ENCODE results near the gene FAR1.

The FAR1 gene

DNA sequence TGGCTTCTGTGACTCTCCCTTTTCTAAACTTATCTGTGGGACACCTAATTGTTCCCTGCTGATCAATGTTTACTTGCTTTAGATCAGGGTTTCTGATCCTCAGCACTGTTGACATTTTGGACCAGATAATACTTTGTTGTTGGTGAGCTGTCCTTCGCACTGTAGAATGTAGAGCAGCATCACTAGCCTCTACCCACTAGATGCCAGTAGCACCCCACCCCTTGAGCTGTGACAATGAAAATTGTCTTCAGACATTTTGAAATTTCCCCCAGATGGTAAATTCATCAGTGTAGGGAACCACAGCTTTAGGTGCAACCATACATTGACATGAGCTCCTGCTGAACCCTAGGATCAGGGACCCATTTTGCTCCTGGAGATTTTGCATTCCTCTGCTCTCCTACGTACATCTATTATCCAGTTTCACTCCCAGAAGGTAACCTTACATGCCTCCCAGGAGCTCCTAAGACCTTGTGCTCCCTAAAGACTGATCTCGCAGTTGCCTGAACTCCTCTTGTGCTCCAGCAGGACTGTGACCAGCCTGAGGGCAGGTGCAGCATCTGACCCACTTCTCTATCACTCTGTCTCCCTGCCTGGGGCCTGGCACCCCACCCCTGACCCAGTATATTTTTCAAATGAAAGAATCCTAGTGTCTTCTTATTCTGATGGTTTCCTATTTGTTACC, 107.8 kb downstream of the FAR1 start:
- DNase-seq (ENCODE audit: low read depth in 2 of 2) = peak in 1 of 2 donors; percentile 1

DNA sequence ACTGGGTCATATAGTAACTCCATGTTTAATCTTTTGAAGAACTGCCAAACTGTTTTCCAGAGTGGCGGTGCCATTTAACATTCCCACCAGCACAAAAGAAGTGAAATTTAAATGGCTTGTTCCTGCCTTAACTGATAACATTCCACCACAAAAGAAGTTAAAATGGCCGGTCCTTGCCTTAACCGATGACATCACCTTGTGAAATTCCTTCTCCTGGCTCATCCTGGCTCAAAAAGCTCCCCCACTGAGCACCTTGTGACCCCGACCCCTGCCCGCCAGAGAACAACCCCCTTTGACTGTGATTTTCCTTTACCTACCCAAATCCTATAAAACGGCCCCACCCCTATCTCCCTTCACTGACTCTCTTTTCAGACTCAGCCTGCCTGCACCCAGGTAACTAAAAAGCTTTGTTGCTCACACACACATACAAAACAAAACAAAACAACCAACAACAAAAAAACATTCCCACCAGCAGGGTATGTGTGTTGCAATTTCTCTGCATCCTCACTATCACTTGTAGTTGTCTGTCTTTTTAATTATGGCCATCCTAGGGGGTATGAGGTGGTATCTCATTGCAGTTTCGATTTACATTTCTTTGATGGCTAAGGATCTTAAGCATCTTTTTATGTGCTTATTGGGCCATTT, 109.0 kb downstream of the FAR1 start:
- no peak for DNase-seq (ENCODE audit: low read depth in 2 of 2)

DNA sequence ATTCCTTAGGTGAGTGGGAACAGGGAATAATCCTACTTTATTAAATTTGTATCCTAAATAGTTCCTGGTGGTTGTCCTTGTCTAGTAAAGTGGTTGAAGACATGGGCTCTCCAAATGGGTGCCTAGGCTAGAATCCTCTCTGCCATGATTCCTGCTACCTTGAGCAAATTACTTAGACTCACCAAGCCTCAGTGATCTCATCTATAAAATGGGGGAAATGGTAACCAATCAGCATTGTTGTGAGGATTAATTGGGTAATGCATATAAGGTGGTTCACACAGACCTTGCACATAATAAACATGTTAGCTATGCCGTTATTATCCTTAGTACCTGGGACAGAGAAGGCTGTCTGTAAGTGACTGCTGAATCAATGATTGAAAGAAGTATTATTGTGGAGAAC, 109.9 kb downstream of the FAR1 start:
- DNase-seq (ENCODE audit: low read depth in 2 of 2) = no peak

DNA sequence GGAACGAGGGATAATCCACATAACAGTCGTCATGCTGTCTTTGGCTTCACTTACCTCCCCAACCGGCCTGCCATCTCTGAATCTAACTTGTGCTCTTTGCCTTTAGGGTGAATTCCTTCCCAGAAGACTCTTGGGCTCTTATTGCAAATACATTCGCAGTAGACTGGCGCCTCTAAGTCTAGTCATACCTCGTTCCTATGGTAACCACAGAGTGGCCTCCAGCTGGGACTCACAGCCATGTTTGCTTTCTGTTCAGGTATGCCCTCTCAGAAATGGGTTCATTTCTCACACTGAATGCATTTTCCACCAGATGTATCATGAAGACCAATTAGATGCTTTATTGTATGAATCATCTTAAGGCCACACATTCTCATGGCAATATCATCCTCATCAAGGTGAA, 112.7 kb downstream of the FAR1 start:
- no peak for DNase-seq (ENCODE audit: low read depth in 2 of 2)
